HG02870 (cell line): ENCODE results near the gene NBPF6.
"Not testable (repeated sequence)": the region's sequence is repeated elsewhere in the genome, so short reads cannot be mapped to it uniquely, and the experiment has no call there.

Experiments
- ATAC-seq: cut with Tn5 transposase; IDR thresholded peaks from one replicate; pipeline ENCODE4 v1.9.1; 2021; ENCODE audit warnings: mild to moderate bottlenecking, moderate library complexity; ENCODE audit not compliant: unreplicated experiment

The NBPF6 gene

GRCh38 chr1:108495008-108495407, 44.9 kb downstream of the NBPF6 start:
- ATAC-seq, result not testable (repeated sequence)

DNA sequence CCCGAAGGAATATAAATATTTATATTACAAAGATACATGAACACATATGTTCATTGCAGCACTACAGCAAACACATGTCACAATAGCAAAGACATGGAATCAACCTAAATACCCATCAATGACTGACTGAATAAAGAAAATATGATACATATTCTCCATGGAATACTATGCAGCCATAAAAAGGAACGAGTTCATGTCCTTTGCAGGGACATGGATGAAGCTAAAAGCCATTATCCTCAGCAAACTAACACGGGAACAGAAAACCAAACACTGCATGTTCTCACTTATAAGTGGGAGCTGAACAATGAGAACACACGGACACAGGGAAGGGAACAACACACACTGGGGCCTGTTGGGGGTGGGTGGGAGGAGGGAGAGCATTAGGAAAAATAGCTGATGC, 46.7 kb downstream of the NBPF6 start:
- not testable (repeated sequence) for ATAC-seq

DNA sequence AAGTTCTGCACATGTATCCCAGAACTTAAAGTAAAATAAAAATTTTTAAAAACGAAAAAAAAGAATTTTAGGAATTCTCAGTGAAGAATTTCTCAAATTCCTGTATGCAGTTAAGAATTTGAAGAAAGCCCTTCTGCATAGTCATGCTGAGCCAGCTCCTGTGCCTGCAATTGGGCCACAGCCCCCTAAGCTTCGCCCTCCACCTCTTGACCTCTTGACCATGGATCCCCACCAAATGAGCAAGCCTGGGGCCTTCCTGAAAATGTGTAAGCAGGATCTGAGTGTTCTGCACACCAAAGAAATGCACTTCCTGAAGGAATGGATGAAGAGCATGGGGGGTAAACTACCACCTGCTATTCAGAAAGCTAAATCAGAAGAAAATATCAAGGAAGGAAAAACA, 52.0 kb downstream of the NBPF6 start:
- ATAC-seq, result no peak

DNA sequence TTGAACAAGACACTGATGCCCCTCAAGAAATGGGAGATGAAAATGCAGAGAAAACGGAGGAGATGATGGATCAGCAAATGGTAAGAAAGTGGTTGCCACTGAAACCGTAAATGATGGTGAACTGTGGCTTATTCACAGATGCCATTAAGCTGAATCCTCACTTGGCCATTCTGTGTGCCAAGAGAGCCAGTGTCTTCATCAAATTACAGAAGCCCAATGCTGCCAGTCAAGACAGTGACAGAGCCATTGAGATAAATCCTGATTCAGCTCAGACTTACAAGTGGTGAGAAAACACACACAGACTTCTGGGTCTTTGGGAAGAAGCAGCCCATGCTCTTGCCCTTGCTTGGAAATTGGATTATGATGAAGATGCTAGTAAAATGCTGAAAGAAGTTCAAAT, 52.5 kb downstream of the NBPF6 start:
- no peak for ATAC-seq

GRCh38 chr1:108503062-108503733, 53.1 kb downstream of the NBPF6 start:
- ATAC-seq, result no peak

DNA sequence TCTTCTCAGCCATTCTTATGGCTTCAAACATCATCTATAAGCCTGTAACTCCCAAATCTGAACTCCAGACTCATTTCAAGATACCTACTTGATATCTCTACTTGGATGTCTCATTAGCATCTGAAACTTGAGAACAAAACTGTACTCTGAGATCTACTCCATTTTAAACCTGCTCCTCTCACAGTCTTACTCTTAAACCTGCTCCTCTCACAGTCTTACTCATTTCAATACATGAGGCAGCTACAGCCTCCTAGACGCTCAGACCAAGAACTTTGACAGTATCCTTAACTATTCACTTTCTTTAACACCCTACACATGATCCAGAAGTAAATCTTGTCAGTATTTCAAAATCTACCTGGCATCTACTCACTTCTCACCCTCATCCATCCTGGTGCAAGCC, 54.3 kb downstream of the NBPF6 start:
- ATAC-seq, result peak; percentile 97

- no peak for ATAC-seq
These were observed 55.6 kb downstream of the NBPF6 start for GRCh38 chr1:108505763-108506070.

GRCh38 chr1:108511764-108512163, 61.6 kb downstream of the NBPF6 start:
- ATAC-seq, result no peak

- no peak for ATAC-seq
These were observed 62.3 kb downstream of the NBPF6 start for GRCh38 chr1:108512239-108513043.

DNA sequence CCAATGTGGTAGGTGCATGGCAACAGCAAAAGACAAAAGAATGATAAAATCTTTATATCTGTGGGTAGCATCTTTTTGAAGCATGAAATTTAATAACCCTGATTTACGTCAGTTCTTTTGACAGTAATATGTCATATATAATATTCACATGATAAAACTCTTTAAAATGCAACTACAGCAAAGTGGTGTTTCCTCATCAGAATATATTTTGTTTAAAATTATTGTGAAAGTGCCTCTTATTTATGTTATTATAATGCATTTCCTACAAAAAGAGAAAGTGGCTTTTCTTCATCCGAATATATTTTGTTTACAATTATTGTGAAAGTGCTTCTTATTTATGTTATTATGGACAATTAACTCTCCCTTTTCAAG, 62.9 kb downstream of the NBPF6 start:
- no peak for ATAC-seq

DNA sequence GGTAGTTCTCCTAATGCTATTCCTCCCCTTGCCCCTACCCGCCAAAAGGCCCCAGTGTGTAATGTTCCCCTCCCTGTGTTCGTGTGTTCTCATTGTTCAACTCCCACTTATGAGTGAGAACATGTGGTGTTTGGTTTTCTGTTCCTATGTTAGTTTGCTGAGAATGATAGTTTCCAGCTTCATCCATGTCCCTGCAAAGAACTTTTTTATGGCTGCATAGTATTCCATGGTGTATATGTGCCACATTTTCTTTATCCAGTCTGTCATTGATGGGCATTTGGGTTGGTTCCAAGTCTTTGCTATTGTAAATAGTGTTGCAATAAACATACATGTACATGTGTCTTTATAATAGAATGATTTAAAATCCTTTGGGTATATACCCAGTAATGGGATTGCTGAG, 63.8 kb downstream of the NBPF6 start:
- not testable (repeated sequence) for ATAC-seq

GRCh38 chr1:108517301-108517897, 67.3 kb downstream of the NBPF6 start:
- not testable (repeated sequence) for ATAC-seq
